Liver (tissue), 3 donors: ENCODE measurements around the gene CWH43.

Experiments used
- EGR1 ChIP-seq, 2 donors: IDR thresholded peaks; 2 replicates each; pipeline ENCODE4 v1.6.1; 2016 to 2018; ENCODE audit warnings: antibody characterized with exemption in 2 of 2, low read depth in 2 of 2
- RAD21 ChIP-seq, 2 donors: IDR thresholded peaks; 2 replicates each; pipeline ENCODE4 v1.6.1; 2016; ENCODE audit warnings: antibody characterized with exemption in 2 of 2, mild to moderate bottlenecking in 2 of 2
- TF ChIP-seq, protein P1 (sequence below): IDR thresholded peaks from 2 replicates; pipeline ENCODE4 v1.6.1; 2016; ENCODE audit warnings: antibody characterized with exemption, mild to moderate bottlenecking
- TF ChIP-seq, protein P2 (sequence below): fragments of 150-350 bp; IDR thresholded peaks from 2 replicates; pipeline ENCODE4 v1.5.1; 2017; ENCODE audit warnings: improper control_type of control experiment, low read depth, low read length; ENCODE audit not compliant: missing input control
- donor health status: healthy.
- donor health status: healthy.

DNA sequence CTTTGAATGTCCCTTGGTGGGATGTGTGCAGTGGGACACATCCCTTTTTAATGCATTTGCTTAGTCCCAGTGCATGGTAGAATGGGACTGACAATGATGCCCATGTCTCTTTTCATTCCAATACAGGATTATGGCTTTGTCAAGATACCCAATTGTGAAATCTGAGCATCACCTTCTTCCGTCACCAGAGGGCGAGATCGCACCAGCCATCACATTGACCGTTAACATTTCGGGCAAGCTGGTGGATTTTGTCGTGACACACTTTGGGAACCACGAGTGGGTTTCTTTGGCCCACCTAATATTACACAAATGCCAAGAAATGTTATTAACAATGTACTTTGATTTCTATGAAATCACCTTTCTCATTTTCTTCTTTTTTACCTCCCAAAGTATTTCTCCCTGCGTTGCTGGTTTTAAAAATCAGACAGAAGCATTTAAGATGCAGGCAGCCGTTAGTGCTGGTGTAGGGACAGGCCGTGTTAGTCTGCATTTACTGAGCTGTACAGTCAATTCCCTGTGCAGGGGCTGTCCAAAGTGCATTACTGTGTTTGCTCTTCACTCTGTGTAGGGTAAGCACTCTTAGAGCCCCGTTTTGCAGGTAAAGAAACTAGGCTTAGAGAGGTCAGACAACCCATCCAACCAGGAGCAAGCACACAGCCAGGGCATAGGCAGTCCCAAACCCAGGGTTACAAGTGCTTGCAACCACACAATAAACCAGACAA is 46.5 kb downstream of the CWH43 start:
- TF ChIP-seq RAD21 (IDR thresholded peaks at IDR 0.05): peak; percentile 83 to 87
- TF ChIP-seq, protein P1, sequence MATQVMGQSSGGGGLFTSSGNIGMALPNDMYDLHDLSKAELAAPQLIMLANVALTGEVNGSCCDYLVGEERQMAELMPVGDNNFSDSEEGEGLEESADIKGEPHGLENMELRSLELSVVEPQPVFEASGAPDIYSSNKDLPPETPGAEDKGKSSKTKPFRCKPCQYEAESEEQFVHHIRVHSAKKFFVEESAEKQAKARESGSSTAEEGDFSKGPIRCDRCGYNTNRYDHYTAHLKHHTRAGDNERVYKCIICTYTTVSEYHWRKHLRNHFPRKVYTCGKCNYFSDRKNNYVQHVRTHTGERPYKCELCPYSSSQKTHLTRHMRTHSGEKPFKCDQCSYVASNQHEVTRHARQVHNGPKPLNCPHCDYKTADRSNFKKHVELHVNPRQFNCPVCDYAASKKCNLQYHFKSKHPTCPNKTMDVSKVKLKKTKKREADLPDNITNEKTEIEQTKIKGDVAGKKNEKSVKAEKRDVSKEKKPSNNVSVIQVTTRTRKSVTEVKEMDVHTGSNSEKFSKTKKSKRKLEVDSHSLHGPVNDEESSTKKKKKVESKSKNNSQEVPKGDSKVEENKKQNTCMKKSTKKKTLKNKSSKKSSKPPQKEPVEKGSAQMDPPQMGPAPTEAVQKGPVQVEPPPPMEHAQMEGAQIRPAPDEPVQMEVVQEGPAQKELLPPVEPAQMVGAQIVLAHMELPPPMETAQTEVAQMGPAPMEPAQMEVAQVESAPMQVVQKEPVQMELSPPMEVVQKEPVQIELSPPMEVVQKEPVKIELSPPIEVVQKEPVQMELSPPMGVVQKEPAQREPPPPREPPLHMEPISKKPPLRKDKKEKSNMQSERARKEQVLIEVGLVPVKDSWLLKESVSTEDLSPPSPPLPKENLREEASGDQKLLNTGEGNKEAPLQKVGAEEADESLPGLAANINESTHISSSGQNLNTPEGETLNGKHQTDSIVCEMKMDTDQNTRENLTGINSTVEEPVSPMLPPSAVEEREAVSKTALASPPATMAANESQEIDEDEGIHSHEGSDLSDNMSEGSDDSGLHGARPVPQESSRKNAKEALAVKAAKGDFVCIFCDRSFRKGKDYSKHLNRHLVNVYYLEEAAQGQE: no peak
- TF ChIP-seq, protein P2, sequence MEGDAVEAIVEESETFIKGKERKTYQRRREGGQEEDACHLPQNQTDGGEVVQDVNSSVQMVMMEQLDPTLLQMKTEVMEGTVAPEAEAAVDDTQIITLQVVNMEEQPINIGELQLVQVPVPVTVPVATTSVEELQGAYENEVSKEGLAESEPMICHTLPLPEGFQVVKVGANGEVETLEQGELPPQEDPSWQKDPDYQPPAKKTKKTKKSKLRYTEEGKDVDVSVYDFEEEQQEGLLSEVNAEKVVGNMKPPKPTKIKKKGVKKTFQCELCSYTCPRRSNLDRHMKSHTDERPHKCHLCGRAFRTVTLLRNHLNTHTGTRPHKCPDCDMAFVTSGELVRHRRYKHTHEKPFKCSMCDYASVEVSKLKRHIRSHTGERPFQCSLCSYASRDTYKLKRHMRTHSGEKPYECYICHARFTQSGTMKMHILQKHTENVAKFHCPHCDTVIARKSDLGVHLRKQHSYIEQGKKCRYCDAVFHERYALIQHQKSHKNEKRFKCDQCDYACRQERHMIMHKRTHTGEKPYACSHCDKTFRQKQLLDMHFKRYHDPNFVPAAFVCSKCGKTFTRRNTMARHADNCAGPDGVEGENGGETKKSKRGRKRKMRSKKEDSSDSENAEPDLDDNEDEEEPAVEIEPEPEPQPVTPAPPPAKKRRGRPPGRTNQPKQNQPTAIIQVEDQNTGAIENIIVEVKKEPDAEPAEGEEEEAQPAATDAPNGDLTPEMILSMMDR: peak; percentile 59
- TF ChIP-seq EGR1 (IDR thresholded peaks at IDR 0.05; ENCODE audit: low read depth in 2 of 2): no peak
